GM19372 (cell line): ENCODE data around the gene ACIN1.

ENCODE experiments used
- ATAC-seq: cut with Tn5 transposase; IDR thresholded peaks from one replicate; pipeline ENCODE4 v1.9.1; 2021; ENCODE audit warnings: mild to moderate bottlenecking, low read depth, moderate library complexity; ENCODE audit not compliant: unreplicated experiment

The ACIN1 gene, protein sequence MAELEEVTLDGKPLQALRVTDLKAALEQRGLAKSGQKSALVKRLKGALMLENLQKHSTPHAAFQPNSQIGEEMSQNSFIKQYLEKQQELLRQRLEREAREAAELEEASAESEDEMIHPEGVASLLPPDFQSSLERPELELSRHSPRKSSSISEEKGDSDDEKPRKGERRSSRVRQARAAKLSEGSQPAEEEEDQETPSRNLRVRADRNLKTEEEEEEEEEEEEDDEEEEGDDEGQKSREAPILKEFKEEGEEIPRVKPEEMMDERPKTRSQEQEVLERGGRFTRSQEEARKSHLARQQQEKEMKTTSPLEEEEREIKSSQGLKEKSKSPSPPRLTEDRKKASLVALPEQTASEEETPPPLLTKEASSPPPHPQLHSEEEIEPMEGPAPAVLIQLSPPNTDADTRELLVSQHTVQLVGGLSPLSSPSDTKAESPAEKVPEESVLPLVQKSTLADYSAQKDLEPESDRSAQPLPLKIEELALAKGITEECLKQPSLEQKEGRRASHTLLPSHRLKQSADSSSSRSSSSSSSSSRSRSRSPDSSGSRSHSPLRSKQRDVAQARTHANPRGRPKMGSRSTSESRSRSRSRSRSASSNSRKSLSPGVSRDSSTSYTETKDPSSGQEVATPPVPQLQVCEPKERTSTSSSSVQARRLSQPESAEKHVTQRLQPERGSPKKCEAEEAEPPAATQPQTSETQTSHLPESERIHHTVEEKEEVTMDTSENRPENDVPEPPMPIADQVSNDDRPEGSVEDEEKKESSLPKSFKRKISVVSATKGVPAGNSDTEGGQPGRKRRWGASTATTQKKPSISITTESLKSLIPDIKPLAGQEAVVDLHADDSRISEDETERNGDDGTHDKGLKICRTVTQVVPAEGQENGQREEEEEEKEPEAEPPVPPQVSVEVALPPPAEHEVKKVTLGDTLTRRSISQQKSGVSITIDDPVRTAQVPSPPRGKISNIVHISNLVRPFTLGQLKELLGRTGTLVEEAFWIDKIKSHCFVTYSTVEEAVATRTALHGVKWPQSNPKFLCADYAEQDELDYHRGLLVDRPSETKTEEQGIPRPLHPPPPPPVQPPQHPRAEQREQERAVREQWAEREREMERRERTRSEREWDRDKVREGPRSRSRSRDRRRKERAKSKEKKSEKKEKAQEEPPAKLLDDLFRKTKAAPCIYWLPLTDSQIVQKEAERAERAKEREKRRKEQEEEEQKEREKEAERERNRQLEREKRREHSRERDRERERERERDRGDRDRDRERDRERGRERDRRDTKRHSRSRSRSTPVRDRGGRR

DNA sequence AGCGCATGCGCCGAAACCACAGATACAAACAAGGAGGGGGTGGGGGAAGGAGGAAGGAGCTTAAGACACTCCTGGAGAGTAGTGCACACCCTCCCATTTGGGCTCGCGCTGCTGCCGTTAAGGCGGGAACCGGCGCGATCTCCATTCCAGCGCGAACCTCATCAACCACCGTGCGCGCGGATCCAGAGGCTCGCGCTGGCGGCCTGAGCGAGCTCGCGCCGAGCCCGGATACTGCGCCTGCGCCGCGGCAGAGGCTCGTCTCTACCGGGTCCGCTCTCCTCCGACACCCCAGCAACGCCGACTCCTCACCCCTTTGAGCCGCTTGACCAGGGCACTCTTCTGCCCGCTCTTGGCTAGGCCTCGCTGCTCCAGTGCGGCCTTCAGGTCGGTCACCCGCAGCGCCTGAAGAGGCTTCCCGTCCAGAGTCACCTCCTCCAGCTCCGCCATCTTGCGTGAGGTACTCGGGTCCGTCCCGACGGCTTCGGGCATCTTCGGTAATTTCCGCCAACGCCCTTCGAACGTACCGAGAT, at the start of gene ACIN1:
TSS of gene ACIN1 (minus strand) at position 471 of the 530 bp plus-strand sequence. CDS start at position 447, 24 bp downstream.
- ATAC-seq: peak; percentile 35

GRCh38 chr14:23143911-23144310, 49.0 kb upstream of the ACIN1 start:
- no peak for ATAC-seq

DNA sequence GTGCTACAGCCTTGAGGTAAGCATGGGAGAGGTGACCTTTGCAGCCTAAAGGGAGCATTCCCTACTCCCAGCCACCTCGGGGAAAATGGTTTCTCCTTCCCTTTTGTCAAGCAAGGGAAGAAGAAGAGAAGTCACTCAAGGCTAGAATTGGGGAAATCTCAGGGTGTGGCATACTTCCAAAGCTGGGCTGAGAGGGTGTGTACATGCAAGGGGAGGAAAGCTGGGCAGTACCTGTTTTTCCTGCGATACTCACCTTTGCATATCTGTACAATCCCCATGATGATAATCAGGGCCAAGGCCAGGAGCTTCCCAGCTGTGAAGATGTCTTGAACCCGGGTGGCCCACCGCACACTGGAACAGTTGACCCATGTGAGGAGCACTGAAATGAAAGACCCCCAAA, 47.9 kb upstream of the ACIN1 start:
- ATAC-seq: no peak

GRCh38 chr14:23141706-23142444, 46.9 kb upstream of the ACIN1 start:
- no peak for ATAC-seq

- no peak for ATAC-seq
These were observed 45.4 kb upstream of the ACIN1 start for GRCh38 chr14:23140371-23140770.

DNA sequence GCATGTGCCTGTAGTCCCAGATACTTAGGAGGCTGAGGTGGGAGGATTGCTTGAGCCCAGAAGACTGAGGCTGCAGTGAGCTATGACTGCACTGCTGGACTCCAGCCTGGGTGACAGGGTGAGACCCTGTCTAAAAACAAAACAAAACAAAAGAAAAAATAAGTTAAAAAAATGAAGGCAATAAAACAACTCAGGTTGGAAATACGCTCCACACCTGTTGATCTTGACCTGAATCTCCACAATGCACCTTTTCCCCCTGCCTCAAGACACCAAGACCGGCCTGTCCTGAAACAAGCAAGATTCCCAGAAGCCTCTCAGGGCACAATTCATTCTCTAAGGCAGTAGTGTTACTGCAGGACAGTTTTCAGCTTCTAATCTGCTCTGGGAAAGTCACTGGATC, 44.9 kb upstream of the ACIN1 start:
- ATAC-seq: no peak

DNA sequence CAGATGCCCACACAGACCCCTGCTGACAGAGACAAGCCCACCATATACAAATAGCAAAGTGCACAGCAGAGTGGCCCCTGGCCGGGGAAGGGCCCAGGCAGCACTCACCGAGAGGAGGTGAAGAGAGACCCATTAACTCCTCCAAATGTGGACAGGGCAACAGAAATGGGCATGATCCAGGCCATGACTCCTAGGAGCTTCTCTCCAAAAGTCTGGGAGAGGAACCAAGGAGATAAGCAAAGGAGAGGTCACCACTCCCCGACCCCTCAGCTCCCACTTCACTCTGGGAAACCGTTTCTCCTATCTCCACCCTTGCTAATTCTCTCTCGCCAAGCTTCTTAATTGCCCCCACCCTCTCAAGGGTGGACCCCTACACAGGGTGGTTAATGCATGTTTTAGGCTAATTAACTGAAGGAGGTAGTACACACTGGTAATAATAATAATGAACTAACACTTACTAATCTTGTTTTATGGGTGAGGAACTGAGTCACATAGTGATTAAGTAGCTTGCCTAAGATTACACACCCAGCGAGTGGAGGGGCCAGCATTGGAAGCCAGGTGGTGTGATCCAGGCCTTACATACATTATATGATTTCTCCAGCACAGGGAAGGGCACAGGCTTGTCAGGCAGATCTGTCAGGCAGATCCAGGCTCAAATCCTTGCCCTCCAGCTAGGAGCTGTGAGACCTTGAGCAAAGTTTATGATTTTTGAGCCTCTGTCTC, 43.0 kb upstream of the ACIN1 start:
- ATAC-seq: no peak

GRCh38 chr14:23137192-23137812, 42.4 kb upstream of the ACIN1 start:
- ATAC-seq: no peak

DNA sequence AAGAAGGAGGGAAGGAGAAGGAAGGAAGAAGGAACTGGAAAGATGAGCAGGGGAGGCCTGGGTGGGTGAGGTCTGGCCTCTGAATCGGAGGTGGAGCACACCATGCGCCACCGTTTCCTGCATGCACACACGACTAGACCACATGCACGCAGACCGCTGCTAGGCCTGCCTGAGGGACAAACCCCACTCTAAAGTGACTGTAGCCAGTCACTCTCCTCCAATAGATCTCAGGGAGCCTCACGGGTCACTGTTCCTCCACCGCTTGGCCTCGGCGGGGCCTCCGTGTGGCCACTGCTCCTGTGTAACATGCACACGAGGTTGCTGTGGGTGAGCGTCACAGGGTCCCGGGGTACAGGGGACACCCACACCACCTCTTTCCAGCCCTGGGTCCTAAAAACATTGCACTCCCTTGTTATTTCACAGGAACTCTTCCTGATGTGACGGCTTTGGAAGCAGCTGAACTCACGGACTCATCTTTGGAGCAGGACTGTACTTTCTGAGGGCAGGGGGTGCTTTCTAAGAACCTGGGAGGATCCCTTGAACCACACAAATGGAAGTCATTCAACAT, 41.7 kb upstream of the ACIN1 start:
- ATAC-seq: no peak

- ATAC-seq: no peak
These were observed 38.0 kb upstream of the ACIN1 start for GRCh38 chr14:23132970-23133369.

- no peak for ATAC-seq
These were observed 36.5 kb upstream of the ACIN1 start for GRCh38 chr14:23131482-23131881.

- no peak for ATAC-seq
These were observed 35.9 kb upstream of the ACIN1 start for GRCh38 chr14:23130871-23131270.

- ATAC-seq: no peak
These were observed 34.9 kb upstream of the ACIN1 start for GRCh38 chr14:23129759-23130316.

DNA sequence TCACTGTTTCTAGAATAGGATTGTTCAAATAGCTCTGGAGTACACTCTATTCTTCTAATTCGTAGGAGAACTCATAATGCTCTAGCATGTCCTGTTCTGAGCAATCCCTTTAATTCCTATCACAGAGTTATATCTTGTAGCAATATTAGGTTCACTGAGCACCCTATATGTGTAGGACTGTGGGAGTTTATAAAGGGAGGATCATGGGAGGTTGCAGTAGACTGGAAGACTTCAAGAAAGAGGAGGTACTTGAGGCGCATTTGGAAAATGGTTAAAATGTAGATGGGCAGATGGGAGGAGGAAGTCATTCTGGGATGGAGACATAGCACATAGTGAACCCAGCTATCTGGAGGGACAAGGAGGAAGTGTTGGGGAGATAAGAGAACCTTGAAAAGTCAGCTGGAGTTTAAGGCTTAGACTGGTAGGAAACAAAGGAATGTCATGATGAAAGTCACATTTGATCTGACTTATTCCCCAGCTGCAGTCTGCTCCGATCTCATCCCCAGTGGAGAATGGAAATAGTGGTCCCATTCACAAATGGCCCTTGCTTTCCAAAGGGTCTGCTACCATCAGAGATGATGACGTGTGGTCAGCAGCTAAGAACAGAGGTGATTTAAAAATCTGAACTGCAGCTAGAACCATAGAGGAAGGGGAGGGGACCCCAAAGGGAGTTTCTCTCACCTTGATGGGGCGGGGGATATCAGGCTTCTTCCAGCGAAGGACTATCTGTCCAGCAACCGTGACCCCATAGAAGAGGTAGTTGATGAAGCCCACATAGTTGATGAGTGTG, 34.2 kb upstream of the ACIN1 start:
- ATAC-seq: no peak

DNA sequence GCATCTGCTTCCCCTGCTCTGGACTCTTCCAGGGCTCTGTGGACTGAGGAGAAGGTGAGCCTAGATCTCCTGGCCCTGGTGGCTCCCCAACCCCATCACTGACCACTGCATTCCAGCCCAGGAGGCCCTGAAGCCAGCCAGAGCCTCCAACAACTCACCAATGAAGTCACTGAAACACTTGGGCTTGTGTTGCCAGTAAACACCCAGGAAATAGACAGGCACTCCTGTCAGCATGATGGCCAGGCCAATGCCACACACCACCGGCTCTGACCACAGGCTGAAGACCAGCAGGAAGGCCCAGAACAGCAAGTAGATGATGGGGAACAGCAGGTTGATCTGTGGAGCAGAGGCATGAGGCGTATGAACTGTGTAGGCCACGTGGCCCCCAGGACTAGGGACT, 32.9 kb upstream of the ACIN1 start:
- ATAC-seq: no peak

DNA sequence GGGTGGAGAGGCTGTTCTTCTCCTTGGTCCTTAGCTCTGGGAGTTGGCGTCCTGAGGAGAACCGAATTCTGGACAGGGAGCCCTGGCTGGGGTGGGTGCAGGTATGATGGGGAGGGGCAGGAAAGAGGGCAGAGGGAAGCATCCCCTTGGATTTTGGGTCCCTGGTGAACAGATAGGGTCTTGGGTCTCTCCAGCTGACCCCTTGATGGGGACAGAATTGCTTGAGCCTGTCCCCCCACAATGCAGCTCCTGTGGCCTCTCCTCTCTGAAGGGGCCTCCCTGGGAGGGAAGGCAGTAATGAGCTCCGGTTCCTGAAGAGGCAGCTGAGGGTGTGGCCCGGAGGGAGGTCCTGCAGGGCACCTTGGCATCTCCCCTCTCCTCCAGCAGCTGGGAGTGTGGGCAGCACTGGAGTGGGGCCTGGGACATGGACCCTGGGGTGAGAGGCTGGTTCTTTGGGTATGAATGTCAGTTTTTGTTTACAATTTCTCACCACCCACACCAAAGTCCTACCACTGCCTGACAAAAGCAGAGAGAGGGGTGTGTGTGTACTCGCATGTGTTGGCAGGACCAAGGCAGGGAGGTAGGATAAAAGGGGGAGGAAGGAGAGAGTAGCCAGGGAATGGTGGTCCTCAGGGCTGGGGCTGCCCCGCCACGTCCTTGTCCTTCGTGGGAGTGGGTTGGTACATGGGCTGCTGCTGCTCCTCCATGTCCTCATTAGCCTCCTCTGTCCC, 31.8 kb upstream of the ACIN1 start:
- ATAC-seq: no peak
